ENCODE results near the gene JPH2.
"Not testable (repeated sequence)": the region's sequence is repeated elsewhere in the genome, so short reads cannot be mapped to it uniquely, and the experiment has no call there.

The JPH2 gene

GRCh38 chr20:44153636-44154043 lies 33.3 kb downstream of the JPH2 start:
- DNase-seq: no peak

GRCh38 chr20:44151621-44152416 lies 35.2 kb downstream of the JPH2 start:
- DNase-seq: no peak

- DNase-seq: no peak
Observed at GRCh38 chr20:44146272-44146671, 40.7 kb downstream of the JPH2 start.

DNA sequence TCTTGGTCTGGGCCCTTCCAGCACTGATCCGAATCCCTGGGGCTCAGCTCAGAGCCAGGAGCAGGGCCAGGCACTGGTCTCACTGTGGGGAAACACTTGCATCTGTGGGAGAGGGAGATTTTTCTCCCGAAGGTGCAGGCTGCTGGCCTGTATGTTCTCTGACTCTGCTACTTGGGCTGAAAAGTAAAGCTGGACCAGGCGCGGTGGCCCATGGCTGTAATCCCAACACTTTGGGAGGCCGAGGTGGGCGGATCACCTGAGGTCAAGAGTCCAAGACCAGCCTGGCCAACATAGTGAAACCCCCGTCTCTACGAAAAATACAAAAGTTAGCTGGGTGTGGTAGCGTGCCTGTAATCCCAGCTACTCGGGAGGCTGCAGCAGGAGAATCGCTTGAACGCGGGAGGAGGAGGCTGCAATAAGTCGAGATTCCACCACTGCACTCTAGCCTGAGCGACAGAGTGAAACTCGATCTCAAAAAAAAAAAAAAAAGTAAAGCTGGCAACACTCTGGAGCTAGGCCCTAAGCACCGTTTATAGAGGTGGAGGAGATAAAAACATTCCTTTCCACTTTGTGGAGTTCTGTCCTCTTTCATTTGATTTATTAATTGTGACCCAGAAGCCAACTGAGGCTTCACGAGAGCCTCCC lies 41.7 kb downstream of the JPH2 start:
- DNase-seq: no peak

- DNase-seq: no peak
Observed at GRCh38 chr20:44143936-44144335, 43.1 kb downstream of the JPH2 start.

DNA sequence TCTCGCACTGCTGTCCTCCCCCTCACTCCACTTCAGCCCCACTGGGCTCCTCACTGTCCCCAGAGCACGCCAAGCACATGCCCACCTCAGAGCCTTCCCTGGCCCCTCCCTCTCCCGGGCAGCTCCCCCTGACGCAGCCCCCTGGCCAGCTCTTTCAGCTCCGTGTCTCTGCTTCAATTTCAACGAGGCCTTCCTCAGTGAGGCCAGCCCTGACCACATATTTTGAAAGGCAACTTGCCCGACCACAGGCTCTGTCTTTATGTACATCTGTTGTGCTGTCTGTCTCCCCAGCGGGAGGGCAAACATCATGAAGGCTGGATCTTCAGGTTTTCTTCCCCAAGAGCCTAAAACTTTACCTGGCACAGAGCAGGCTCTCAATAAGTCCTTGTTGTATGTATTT lies 44.6 kb downstream of the JPH2 start:
- DNase-seq: no peak

DNA sequence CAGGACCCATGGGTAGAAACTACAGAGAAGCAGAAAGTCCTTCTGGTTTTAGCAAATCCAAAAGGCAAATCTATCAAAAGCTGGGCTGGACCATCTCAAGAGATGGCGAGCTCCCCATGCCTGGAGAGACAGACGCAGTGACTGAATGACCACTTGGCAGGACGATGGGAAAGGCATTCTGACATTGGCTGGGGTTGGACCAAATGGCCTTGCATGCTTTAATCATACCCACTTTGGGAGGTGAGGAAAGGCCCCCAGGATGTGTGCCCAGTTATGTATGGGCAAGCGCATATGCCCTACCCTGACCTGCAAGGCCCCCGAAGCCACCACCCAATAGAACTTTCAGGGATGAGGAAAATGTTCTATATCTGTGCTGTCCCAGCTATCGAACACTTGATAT lies 45.1 kb downstream of the JPH2 start:
- no peak for DNase-seq

DNA sequence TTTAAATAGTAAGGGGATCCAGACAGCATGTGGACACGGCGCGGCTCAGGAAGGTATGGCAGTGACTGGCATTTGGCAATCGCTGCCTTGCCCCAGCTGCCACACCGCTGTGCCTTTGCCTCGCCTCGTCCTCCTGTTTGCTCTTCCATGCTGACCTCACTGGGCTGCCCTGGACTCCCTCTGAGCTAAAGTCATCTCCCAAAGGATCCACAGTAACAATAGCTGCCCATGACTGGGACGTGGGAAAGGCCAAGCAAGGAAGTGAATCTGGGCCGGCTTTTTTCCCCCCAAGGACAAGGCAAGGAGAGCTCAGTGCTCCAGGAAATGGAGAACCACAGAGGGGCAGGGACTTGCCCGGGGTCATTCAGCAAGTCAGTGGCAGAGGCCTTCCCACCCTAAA lies 48.1 kb downstream of the JPH2 start:
- no peak for DNase-seq

GRCh38 chr20:44137266-44137801 lies 49.7 kb downstream of the JPH2 start:
- no peak for DNase-seq

- DNase-seq: no peak
Observed at GRCh38 chr20:44136579-44137265, 50.3 kb downstream of the JPH2 start.

DNA sequence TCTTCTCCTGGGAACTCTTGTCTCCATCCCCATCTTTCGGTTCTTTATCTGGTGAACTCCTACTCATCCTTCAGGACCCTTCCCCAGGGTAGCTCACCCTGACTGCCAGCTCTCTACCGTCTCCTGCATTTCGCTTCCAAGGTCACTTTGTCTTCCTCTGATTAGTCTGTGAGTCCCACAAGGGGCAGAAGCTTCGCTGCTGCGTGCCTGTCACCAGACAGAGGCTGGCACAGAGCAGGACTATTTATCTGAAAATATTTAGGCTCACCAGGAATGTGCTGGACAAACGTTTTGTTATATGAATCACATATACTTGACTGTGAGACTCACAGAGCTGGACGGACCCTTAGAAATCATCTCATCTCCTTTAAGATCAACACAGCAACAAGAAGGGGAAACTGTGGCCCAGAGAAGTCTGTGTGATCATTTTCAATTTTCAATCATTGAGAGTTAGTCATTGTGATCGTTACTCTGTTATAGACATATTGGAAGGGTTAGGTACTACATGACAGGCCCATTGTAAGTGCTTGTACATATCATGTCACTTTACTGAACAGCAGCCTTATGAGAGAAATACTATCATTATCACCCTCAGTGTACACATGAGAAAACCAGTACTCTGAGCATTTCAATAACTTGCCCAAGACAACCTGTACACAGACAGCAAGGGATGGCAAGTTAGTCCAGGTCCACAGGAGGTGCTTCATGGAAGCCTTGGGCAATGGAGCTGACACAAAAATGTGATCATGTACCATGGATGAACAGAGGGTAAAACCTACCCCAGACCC lies 51.4 kb downstream of the JPH2 start:
- no peak for DNase-seq

- peak; percentile 19 for DNase-seq
Observed at GRCh38 chr20:44135012-44135412, 52.0 kb downstream of the JPH2 start.

- no peak for DNase-seq
Observed at GRCh38 chr20:44133424-44133823, 53.6 kb downstream of the JPH2 start.

DNA sequence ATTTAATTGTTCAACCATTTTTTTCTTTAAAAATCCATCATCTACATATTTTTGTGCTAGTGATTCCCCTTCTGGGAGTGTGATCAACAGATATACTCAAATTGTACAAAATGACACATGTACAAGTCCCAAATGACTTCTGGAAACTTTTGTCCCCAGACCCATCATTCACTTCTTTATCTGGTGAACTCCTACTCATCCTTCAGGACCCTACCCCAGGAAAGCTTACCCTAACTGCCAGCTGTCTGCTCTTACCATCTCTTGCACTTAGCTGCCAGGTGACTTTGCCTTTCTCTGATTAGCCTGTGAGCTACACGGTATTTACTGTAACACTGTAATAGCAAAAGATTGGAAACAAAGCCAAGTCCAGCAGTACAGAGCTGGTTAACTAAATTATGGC lies 55.3 kb downstream of the JPH2 start:
- DNase-seq: no peak

- DNase-seq: no peak
Observed at GRCh38 chr20:44129911-44130718, 56.9 kb downstream of the JPH2 start.

- DNase-seq: not testable (repeated sequence)
Observed at GRCh38 chr20:44129300-44129699, 57.7 kb downstream of the JPH2 start.

DNA sequence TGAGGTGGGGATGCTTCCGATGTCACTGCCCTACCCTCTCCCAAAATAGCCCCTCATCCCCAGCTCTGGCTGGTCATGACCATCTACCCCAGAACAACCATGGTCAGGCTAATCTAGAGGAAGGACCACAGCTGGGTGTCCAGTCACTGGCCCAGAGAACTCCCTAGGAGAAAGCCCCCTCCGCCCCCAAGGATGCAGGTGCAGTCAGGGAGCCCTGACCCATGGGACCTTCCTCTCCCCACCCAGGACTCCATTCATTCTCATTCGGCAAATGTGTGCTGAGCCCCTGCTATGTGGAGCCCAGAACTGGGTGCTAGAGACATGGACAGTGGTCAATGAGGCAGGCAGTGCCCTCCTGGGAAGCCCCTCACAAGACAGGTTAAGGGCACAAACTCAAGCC lies 60.5 kb downstream of the JPH2 start:
- DNase-seq: no peak

DNA sequence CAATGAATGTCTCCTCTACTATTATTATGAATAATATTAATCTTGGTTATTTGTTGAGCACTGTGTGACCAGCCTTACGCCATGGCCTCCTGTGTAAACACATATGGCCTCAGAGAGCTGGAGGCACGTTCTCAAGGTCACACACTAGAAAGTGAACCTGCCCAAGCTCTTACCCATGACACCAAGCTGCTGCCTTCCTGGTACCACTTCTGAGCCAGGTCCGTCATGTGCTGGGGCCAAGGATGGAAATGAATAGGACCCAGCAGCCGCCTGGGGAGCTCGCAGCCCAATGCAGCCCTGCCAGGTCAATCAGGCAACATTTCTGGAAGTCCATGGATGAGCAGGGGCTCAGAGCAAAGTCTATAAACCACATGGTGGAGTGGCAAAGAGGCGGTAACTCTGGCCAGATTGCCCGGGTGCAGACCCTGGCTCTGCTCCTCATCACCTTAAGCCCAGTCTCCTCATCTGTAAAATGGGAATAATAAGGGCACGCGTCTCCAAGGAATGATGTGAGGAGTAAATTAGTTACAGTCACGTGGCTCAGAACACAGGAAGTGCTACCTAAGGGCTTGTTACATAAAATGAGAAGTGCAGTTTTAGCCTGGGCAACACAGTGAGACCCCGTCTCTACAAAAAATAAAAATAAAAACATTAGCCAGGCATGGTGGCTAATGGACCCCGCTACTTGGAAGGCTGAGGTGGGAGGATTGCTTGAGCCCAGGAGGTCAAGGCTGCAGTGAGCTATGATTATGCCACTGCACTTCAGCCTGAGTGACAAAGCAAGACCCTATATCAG lies 61.5 kb downstream of the JPH2 start:
- DNase-seq: no peak

DNA sequence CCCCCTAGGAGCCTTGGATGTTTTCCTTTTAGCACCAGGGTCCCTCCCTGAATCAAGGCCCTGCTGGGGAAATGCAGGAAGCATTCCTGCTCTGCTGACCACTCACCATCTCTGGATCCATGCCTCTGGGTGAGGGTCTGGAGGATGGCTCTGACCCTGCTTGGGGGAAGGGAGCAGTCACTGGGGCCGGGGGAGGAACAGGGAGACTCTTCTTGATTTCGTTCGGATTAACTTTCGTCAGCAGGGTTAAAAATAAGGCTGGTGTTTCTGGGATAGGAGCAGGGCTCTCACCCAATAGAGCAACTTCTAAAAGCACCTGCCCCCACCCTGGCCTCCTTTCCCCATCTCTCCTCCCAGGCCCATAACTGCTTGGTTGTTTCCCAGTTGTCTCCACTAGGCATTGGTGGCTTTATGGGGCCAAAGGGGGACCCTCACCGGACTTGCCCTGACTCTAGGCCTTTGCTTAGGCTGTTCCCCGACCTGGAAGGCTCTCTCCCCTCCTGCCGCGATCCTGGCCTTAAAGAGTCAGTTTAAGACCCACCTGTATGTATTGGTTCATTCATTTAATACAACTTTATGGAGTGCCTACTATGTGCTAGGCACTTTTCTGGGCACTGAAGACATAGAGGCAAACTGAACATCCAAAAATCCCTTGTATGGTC lies 63.0 kb downstream of the JPH2 start:
- no peak for DNase-seq

DNA sequence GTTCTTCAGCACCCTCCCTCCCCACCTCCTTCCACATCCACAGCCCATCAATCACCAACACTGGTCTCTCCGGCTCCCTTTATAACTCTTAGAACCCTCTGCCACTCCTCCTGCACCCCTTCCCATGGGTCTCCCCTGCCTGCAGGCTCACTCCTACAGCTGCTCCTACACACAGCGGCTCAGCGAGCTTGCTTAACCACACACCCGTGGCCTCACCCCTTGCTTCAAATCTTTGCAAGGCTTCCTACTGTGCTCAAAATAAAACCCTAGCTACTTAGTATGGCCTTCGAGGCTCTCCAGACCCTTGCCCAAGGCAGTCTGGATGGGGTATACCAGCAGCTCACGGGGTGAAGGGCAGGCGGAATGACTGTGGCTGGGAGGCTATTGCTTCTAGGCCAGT lies 63.7 kb downstream of the JPH2 start:
- DNase-seq: no peak

Data from activated CD4-positive, alpha-beta T cell treated with anti-CD3 and anti-CD28 coated beads, Interleukin-2, amount 50 U/mL, for 16 hours (primary cell).